GM21381 (cell line): ENCODE measurements around the gene RHOB.

Source experiments
- ATAC-seq: cut with Tn5 transposase; IDR thresholded peaks from one replicate; pipeline ENCODE4 v1.9.1; 2021; ENCODE audit warnings: mild to moderate bottlenecking, moderate library complexity; ENCODE audit not compliant: unreplicated experiment

Gene RHOB

DNA sequence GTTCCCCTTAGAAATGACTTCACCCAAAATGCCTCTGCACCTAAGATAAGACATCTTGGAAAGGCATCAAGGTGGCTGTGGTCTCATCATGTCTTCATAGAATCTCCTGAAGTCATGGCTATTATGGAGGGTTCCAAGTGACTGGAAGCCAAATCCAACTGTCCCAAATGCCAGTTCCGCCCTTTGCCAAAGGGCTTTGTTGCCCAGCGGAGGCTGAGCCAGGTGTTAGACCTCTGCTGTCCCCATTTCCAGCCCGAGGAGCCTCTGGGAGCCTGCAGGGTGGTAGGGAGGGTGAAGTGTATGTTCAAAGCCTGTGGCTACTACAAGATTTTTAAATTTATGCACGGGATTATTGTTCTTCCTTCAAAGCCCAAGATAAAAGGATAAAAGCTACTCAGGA is 25.7 kb downstream of the RHOB start:
- no peak for ATAC-seq

DNA sequence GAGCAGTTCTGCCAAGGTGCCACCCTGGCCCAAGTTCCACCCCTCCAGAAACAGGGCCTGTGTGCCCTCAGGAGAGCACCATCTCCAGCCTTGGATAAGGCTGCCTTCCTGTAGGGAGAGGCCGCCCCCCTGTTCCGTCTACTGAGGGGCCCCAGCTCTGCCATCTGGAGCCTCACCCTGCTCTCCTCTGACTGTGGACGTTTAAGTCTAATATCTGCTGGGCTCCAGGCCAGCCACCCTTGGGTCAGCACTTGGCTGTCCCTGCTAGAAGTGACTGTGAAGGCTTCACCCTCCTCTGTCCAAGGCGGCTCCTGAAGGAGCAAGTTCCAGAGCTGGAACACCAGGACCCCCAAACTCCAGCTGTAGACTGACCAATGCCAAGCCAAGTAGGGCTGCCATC is 26.3 kb downstream of the RHOB start:
- ATAC-seq: no peak

- ATAC-seq: no peak
Measured at GRCh38 chr2:20474757-20475566, 28.1 kb downstream of the RHOB start.

DNA sequence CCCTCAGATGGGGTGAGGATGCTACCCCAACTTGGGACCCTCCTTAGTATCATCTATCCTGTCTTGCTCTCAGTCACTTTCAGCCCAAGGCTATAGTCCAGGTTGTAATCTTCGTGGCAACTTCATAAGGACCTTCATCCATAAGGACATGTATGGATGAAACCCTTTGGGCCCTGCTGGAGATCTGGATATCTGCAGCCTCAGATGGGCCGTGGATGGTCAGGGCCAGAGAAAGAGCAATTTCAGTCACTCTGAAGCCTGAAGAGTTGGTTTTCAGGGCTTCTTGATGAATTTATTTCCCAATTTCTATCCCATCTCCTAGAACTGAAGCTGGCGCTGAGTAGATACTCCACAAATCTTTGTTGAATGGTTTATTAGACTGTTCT is 28.7 kb downstream of the RHOB start:
- no peak for ATAC-seq

- no peak for ATAC-seq
Measured at GRCh38 chr2:20476481-20476880, 29.6 kb downstream of the RHOB start.

- ATAC-seq: no peak
Measured at GRCh38 chr2:20476950-20477349, 30.1 kb downstream of the RHOB start.

DNA sequence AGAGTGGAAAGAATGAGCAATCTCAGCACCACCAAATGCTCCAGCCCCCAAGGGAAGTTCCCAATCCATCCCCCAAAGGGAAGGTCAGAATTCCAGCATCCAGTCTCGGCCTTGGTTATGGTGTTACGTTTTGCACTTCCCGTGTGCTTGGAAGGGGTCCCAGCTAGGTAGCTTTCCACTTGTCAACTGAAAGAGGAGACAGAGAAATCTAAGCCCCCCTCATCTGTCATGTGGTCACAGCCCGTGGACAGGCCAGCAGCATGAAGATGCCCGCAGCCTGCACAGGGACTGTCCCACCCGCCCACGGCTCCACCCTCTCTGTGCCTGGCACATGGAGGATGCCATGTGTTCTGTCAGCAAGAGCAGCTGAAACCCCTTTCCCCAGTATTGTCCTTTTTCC is 32.1 kb downstream of the RHOB start:
- no peak for ATAC-seq

DNA sequence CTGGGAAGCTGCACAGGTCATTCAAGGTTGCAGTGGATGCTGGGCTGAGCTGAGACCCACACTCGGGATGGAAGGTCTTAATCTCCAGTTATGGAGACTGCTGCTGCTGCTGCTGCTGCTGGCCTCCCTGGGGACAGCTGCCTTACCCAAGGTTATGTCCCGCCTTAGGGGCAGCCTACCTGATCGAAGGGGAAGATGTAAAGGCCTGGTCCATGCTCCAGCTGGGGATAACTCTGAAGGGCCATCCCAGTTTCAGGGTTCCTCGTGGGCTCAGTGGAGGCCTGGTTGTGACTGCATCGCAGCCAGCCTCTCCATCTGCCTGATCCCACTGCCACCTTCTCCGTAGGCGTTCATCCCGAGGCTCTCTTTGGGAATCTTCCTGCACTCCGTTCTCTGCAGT is 33.0 kb downstream of the RHOB start:
- ATAC-seq: no peak

DNA sequence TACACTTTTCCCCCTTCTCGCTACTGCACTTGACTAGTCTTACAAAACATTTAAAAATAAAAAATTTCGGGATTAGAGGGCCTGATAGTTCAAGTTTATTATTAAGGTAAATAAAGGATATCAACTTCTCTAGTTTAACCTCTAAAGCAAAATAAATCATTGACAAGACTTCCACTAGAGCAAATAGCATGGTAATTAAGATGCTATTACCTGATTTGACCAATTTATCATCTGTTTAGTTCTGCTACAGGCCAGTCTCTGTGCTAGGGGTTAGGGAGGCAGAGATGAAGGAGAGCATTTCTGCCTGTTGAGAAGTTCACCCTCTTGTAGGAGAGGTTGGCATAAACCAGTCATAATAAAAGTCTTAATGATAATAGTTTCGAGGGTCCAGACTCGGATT is 34.0 kb downstream of the RHOB start:
- no peak for ATAC-seq

GRCh38 chr2:20481798-20482405 is 35.0 kb downstream of the RHOB start:
- no peak for ATAC-seq

DNA sequence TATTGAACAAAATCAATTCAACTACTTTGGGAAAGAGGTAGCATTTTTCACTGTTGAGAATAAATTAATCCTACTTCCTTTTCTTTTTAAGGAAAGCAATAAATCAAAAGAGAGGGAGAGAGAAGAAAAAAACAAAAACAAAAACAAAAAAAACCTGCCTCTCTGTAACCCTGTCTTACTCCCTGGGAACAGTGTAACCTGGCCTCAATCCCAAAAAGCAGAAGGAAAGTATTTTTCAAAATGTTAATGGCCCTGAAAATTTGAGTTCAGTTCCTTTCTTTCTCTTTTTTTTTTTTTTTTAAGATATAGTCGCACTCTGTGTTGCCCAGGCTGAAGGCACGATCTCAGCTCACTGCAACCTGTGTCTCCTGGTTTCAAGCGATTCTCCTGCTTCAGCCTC is 35.9 kb downstream of the RHOB start:
- ATAC-seq: no peak

GRCh38 chr2:20483194-20483895 is 36.5 kb downstream of the RHOB start:
- ATAC-seq: no peak

- no peak for ATAC-seq
Measured at GRCh38 chr2:20484034-20484617, 37.3 kb downstream of the RHOB start.

GRCh38 chr2:20484810-20485611 is 38.1 kb downstream of the RHOB start:
- ATAC-seq: no peak

- ATAC-seq: no peak
Measured at GRCh38 chr2:20485612-20486388, 38.9 kb downstream of the RHOB start.

GRCh38 chr2:20486571-20486970 is 39.7 kb downstream of the RHOB start:
- no peak for ATAC-seq

- ATAC-seq: no peak
Measured at GRCh38 chr2:20487030-20487391, 40.1 kb downstream of the RHOB start.

DNA sequence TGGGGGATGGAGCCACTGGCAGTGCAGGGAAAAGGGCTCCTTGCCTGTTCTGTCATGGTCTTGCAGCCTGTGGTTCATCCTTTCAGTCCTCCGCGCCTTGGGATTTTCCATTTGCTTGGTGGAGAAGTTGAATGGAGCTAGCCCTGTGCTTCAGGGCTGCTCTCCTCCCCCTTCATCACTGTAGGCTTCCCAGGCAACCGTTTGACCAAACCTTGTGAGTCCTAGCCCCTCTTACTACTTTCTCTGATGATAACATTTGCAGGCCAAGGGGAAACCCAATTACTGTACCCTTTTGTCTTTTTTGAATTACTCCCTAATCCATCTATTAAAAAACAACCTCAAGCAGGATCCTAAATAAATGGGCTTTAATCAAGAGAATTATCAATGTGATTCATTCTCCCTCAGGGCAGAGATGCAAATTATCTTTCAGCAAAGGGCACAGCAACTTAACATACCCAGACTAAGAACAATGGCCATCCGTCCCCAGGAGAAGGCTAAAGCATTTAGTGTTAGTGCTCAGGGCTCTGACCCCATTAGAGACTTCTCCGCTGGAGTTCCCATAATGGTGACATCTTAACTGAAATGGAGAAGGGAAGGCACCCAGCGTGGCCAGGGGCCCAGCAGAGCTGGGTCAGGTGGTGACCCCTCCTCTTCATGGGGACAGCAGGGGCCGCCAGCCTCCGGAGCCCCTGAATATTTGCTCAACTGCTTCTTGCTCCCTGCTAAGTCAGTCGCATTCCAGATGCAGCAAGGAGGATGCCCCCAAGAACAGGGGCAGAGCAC is 40.7 kb downstream of the RHOB start:
- no peak for ATAC-seq

DNA sequence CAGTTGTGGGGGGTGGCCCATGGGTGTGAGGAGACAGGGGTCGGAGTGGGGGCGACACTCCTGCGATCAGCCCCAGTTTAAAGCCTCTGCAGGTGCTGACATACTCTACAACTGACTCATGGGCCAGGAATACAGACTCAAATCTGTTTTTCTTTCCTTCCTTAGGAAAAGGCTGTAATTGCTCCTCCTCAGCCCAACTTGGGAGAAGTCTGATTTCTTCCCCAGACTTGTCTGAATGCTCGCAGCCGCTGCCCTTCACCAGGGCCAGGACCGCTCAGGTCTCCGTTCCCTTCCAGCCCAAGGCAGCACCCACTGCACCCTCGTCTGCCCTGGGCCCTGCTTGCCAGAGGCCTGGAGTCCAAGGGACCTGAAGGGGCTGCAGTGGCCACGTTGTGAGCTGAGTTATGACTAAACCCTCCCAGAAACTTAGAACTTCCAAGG is 41.3 kb downstream of the RHOB start:
- no peak for ATAC-seq
